Measurements from ENCODE around the gene NCOA7.

DNA sequence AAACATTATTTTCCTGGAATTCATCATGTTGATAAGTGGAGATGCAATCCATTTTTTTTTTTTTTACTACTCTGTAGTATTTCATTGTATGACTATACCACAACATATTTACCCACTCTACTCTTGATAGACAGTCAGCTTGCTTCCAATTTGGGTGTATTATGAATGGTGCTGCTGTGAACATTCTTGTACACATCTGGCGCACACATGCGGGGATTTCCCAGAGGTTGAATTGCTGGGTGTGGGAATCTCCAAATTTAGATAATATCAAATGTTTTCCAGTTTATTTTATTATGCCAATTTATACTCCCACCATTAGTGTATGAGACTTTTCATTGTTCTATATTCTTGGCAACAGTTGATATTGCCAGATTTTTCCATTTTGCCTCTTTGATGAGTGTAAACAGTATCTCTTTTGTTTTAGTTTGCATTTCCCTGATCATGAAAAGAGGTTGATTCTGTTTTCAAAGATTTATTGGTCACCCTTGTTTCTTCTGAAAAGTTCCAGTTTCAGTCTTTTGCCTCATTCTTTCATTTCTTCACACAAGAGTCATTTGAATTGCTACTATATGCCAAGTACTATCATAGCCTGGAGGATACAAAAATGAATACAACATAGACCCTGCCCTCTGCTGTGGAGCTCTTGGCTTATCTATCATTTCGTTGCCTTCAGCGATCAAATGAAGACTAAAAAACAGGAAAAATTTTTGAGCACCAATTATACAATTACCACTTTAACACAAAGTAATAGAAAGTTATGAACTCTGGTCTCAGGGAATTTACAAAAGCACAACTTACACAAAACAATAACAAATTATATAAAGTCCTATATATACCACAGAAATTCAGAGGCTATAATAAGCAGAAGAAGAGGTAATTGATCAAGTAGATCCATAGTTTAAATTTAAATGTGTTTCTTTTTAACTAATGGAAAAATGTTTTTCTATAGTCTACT is 17.1 kb upstream of the NCOA7 start:
- TF ChIP-seq POLR2A (IDR thresholded peaks at IDR 0.05; ENCODE audit: low read depth, low read length) (no peak), TAF1 (IDR thresholded peaks at IDR 0.05; ENCODE audit: low read depth, low read length) (no peak), POLR2AphosphoS5 (IDR thresholded peaks at IDR 0.05; ENCODE audit: low read depth, low read length) (no peak), SPI1 (IDR thresholded peaks at IDR 0.05; ENCODE audit: low read depth, low read length) (no peak), POU2F2 (IDR thresholded peaks at IDR 0.05; ENCODE audit: low read depth, low read length) (no peak), PAX5 (IDR thresholded peaks at IDR 0.05; ENCODE audit: insufficient read depth, low read length, severe bottlenecking) (no peak)

Measured in GM12891 (cell line).